GM21619 (cell line): ENCODE results near the gene TXNRD3.
"Not testable (repeated sequence)": the region's sequence is repeated elsewhere in the genome, so short reads cannot be mapped to it uniquely, and the experiment has no call there.

Source experiments
- ATAC-seq: cut with Tn5 transposase; IDR thresholded peaks from one replicate; pipeline ENCODE4 v1.9.1; 2021; ENCODE audit not compliant: unreplicated experiment

Gene TXNRD3

GRCh38 chr3:126606001-126606400 lies 48.9 kb downstream of the TXNRD3 start:
- ATAC-seq: no peak

DNA sequence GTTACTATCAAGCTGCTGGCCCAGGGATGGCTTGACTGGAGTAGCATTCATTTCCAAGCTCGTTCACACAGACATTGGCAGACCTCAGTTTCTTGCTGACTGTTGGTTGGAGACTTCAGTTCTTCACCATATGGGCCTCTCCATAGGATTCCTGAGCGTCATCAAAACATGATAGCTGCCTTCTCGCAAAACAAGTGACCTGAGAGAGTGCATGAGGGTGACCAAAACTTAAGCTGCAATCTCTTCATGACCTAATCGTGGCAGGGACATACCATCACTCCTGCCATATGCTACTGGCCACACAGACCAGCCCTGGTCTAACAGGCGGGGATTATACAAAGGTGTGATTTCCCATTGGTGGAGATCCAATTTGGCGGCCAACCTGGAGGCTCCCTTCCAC lies 50.2 kb downstream of the TXNRD3 start:
- ATAC-seq: no peak

DNA sequence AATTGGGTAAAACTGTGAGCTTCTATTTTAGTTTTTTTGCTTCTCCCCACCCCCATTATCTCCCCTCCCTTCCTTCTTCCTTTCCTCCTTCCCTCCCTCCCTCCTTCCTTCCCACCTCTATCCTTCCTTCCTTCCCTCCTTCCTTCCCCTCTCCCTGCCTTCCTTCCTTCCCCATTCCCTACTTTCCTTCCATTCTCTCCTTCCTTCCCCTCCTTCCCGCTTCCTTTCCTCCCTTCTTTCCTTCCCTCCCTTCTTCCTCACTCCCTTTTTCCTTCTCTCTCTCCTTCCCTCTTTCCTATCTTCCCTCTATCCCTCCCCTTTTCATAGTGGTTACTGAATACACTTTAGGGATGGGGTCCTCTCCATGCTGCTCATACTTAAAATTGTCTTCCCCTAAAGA lies 55.8 kb downstream of the TXNRD3 start:
- ATAC-seq: no peak

GRCh38 chr3:126595479-126595878 lies 59.4 kb downstream of the TXNRD3 start:
- ATAC-seq: not testable (repeated sequence)

GRCh38 chr3:126591515-126591914 lies 63.4 kb downstream of the TXNRD3 start:
- not testable (repeated sequence) for ATAC-seq

DNA sequence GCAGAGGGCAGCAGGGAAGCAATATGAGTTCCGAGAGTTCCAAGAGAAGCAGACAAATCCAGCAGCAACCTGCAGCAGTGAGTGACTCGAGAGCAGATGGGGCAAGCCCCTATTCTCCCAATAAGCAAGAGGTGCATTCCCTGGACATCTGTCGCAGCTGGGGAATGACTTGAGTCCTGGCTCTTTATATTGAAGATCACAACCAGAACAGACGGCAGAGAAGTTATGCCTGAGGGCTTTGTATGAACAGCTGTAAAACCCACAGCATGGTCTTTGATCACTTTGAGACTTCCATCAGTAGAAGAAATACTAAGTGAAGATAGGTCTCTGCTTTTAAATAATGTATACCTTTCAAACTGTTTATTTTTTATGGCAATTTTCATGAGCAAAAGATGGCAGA lies 72.6 kb downstream of the TXNRD3 start:
- no peak for ATAC-seq

- ATAC-seq: no peak
Observed at GRCh38 chr3:126581569-126581968, 73.4 kb downstream of the TXNRD3 start.

GRCh38 chr3:126580746-126581145 lies 74.2 kb downstream of the TXNRD3 start:
- ATAC-seq: no peak

DNA sequence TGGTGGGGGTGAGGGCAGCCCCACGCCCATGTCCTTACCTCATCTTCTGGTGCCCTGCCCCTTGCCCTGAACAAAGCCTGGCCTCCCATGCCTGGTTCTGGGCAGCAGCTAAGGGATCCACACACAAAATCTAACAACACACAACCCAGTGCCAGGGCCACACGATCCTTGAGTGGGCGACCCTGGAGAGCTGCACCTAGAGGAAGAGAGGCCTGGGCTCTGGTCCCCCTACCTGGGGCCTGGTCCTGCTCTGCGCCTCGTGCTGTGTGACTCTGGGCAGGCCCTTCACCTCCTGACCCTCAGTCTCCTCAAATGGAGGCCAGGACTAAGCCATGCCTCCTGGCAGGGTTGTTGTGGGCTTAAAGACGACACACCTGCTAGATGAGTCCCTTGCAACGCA lies 76.2 kb downstream of the TXNRD3 start:
- no peak for ATAC-seq

DNA sequence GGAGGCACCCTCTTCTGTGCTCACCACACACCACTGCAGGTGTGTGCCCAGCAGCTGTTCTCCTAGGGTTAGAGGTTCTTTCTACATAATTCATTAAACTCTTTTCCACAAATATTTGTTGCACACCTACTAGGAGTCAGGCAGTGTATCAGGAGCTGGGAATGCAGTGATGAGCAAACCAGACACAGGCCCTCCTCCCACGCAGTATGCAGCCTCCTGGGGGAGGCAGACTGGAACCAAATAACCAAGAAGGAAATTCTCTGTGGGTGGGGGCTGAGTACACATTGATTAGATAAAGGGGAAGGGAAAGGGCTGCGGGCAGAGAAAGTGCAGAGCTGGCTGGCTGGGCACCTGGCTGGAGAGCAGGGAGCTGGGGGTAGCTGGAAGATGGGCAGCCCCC lies 77.7 kb downstream of the TXNRD3 start:
- ATAC-seq: no peak

GRCh38 chr3:126573492-126574117 lies 81.3 kb downstream of the TXNRD3 start:
- no peak for ATAC-seq

DNA sequence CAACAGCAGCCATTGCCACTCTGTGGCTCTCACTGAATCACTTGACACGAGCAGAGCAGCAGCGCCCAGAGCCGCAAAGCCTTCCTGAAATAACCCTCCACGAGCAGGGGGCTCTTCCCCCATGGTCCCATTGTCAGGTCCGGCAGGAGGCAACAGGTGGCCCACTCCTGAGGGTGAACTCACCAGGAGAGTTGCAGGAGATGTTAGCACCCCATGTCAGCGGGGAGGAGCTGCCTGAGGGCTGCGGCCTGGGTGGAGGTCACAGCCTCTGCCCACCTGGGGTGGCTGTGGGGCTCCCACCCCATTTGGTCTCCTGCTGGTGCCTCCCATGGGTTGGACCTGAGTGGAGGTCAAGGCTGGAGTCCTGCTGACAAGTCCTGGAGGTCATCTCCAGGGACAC lies 83.8 kb downstream of the TXNRD3 start:
- no peak for ATAC-seq

- no peak for ATAC-seq
Observed at GRCh38 chr3:126570103-126570541, 84.8 kb downstream of the TXNRD3 start.

GRCh38 chr3:126569390-126569975 lies 85.4 kb downstream of the TXNRD3 start:
- ATAC-seq: no peak

DNA sequence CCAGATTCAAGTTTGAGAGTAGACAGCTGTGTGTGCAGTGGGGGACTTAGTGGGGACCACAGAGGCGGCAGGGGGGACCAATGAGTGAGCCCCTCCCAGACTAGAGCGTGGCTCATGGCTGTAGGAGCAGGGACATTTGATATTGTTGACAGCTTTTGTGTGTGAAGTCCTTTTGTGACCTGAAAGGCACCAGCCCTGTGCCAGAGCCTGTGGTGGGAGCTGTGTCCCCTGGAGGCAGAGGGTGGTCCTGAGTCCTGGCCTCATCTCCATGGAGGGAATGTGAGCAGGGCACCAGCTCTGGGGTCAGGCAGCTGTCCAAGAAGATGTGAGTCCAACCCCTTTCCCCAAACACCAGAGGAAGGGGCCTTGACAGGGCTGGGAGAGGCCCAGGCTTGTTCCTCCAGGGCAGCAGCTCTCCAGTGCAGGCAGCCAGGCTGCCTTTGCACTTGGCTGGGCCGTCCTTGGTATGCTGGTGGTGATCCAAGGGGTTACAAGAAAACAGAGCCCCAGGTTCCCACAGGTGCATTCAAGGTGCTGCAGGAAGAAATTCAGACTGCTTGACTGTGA lies 86.1 kb downstream of the TXNRD3 start:
- ATAC-seq: no peak

GRCh38 chr3:126567696-126568438 lies 87.1 kb downstream of the TXNRD3 start:
- no peak for ATAC-seq

GRCh38 chr3:126562737-126563276 lies 92.1 kb downstream of the TXNRD3 start:
- ATAC-seq: no peak

DNA sequence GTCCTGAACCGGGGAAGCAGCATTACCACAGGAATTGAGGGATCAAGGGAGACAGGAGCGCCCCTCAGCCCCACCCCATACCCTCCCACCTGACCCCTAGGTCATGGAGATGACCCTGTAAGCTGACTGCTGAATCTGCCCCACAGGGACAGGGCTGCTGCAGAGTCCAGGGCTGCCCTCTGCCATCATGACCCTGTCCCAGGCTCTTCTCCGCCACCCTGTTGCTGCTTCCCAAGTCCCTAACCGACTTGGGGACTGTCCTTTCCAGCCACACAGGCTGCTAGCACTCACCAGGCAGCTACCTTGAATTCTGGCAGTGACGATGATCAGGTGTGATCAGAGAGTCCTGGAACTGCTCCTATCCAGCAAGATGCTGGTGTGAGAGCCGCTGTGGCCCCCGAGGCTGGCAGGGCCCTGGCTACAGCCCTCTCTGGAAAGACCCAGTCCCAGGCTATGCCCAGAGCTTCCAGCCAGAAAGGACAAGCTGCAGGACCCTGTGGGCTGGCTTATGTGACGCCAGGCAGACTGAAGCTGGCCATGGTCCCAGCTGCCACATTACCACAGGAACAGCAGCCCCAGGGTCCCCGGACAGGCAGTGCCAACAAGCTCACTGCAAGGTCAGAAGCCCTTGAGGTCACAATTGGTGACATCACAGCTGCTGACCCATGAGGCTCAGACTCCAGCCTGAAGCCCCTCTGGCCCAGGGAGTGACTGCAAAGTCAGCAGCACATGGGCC lies 96.4 kb downstream of the TXNRD3 start, which contains the start of gene C3orf22:
TSS of gene C3orf22 (minus strand) at position 597 of the 736 bp plus-strand sequence. CDS start 5,542 bp downstream, outside the sequence.
- no peak for ATAC-seq

GRCh38 chr3:126557761-126558160 lies 97.2 kb downstream of the TXNRD3 start:
- ATAC-seq: no peak

- ATAC-seq: no peak
Observed at GRCh38 chr3:126557415-126557745, 97.5 kb downstream of the TXNRD3 start.
